Psoas muscle (tissue), 8 donors: ENCODE data around the gene IFT27. TPM values are rescaled to one million over a fixed set of nuclear protein-coding genes. Genes with fewer than 3 reads are reported as not detected.

Experiments used
- ATAC-seq, 4 donors: fragments of 200-7000 bp; cut with Tn5 transposase; one replicate each; pipeline ENCODE4 v1.9.1; 2020; ENCODE audit warnings: moderate library complexity in 3 of 4, mild to moderate bottlenecking in 2 of 4
- DNase-seq, 2 donors: peaks; one replicate each; pipeline ENCODE4 v3.0.0-alpha.2; 2020
- H3K27ac ChIP-seq: fragments of 200-600 bp; one replicate; pipeline ENCODE4 v1.8.0; 2022
- H3K27me3 ChIP-seq, 3 donors: fragments of 200-600 bp in 1 of 3; one replicate each; pipeline versions ENCODE4 v1.6.1 to v1.8.0; 2013 to 2022; ENCODE audit warnings: low read length in 2 of 3, mild to moderate bottlenecking in 2 of 3, moderate library complexity in 1 of 3; ENCODE audit not compliant: insufficient read depth in 3 of 3
- H3K36me3 ChIP-seq, 2 donors: fragments of 200-600 bp in 1 of 2; one replicate each; pipeline versions ENCODE4 v1.6.1 to v1.8.0; 2013 to 2022; ENCODE audit warnings: low read depth in 1 of 2, mild to moderate bottlenecking in 1 of 2, moderate library complexity in 1 of 2; ENCODE audit not compliant: insufficient read depth in 1 of 2
- H3K4me1 ChIP-seq: fragments of 200-600 bp; one replicate; pipeline ENCODE4 v1.8.0; 2022
- H3K4me3 ChIP-seq: fragments of 200-600 bp; one replicate; pipeline ENCODE4 v1.8.0; 2022; ENCODE audit warnings: mild to moderate bottlenecking
- H3K9me3 ChIP-seq: fragments of 200-600 bp; one replicate; pipeline ENCODE4 v1.8.0; 2022
- WGBS, 3 donors: extraction: QIAGEN DNeasy Blood & Tissue Kit; methylation state at CpG; one replicate each; pipeline versions ENCODE4 v1.1.6 to v1.1.7; 2013; 5-methylcytosine and 5-hydroxymethylcytosine counted together
- intact Hi-C, 2 donors: fragments of 100-400 bp; cut with DNase I; formaldehyde crosslinking; loops; one replicate each; pipeline versions ENCODE4 v1.11.0 to v1.14.2; 2022
- polyA plus RNA-seq, 3 donors: library from polyadenylated mRNA; stranded (reverse); fragments of 200-250 nt; gene quantifications; one replicate each; pipeline ENCODE4 v1.2.3, GENCODE V29; 2013
- total RNA-seq, 4 donors: library from RNA; stranded (reverse); fragmentation: NEBNext Ultra II Directional in 2 of 4; extraction: Animal tissue kit (Norgen Biotek cat#: 25700) in 2 of 4; gene quantifications; one replicate each; pipeline versions ENCODE4 v1.2.1 to v1.2.4, GENCODE V29; 2021 to 2023
- TF ChIP-seq, protein P1 (sequence below): fragments of 200-600 bp; IDR thresholded peaks from one replicate; pipeline ENCODE4 v1.8.0; 2022; ENCODE audit warnings: antibody characterized with exemption
- donor health status: healthy with polysubstance abuse.
- donor health status: DM: no; HTN: no; CAD: no; lungs with moderate emphysema.
- donor health status: Bipolar disorder and iron deficiency.
- donor health status: healthy.
- donor health status: DM: yes; HTN: yes; CAD: no.
- donor health status: DM: no; HTN: no; CAD: no.
- donor health status: DM: no; HTN: no; CAD: no.
- donor health status: DM: yes; HTN: yes; CAD: no.

The IFT27 gene
- total and polyA plus RNA-seq, 7 donors, result 5.6 to 16.7 (median 7.4) TPM

DNA sequence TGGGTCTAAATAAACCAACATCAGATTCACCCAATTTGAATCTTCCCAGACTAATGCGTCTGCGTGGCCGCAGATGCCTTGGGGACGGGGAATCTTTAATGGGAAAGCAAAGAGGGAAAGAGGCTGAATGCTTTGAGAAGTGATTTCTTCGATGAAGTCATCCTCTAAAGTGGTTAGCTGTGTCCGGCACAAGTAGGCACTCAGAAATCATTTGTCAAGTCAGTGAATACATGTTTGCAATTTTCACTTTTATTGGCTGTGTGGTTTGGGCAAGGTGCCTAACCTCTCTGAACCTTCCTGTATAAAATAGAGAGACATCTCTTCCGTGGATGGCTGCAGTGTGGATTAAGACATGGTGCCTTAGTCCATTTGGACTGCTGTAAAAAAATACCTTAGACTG is 19.7 kb upstream of the IFT27 start:
- 83 to 89% (median 86%) methylated on average over 7 of the region's 7 CpGs for WGBS, 3 donors
- H3K9me3 ChIP-seq, result no peaks in the 10 kb centered on the region
- TF ChIP-seq, protein P1, sequence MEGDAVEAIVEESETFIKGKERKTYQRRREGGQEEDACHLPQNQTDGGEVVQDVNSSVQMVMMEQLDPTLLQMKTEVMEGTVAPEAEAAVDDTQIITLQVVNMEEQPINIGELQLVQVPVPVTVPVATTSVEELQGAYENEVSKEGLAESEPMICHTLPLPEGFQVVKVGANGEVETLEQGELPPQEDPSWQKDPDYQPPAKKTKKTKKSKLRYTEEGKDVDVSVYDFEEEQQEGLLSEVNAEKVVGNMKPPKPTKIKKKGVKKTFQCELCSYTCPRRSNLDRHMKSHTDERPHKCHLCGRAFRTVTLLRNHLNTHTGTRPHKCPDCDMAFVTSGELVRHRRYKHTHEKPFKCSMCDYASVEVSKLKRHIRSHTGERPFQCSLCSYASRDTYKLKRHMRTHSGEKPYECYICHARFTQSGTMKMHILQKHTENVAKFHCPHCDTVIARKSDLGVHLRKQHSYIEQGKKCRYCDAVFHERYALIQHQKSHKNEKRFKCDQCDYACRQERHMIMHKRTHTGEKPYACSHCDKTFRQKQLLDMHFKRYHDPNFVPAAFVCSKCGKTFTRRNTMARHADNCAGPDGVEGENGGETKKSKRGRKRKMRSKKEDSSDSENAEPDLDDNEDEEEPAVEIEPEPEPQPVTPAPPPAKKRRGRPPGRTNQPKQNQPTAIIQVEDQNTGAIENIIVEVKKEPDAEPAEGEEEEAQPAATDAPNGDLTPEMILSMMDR, result no peak
- H3K27ac ChIP-seq, result no peak overlapping the region
- intact Hi-C loops, result no loop called here
- H3K4me1 ChIP-seq, result no peaks in the 10 kb centered on the region
- DNase-seq (no peak), ATAC-seq (no peak)
- H3K27me3 ChIP-seq, result peaks cover 0 to 27% (median 0%) of the 10 kb centered on the region in 3 donors
- no peak overlapping the region for H3K4me3 ChIP-seq
- H3K36me3 ChIP-seq, result no peaks in the 10 kb centered on the region

GRCh38 chr22:36790648-36791047 is 14.7 kb upstream of the IFT27 start:
- no peak for ATAC-seq
- peaks cover 0 to 58% (median 5%) of the 10 kb centered on the region in 3 donors for H3K27me3 ChIP-seq
- H3K27ac ChIP-seq, result no peak overlapping the region
- intact Hi-C loops, result no loop called here
- whole genome bisulfite sequencing, 3 donors, result 33 to 43% (median 39%) methylated on average over 7 of the region's 7 CpGs
- H3K9me3 ChIP-seq, result no peaks in the 10 kb centered on the region
- no peak overlapping the region for H3K4me3 ChIP-seq
- TF ChIP-seq, protein P1, result no peak
- no peak for DNase-seq
- no peaks in the 10 kb centered on the region for H3K4me1 ChIP-seq
- H3K36me3 ChIP-seq, result no peaks in the 10 kb centered on the region

GRCh38 chr22:36787204-36787988 is 11.5 kb upstream of the IFT27 start:
- no peaks in the 10 kb centered on the region for H3K4me1 ChIP-seq
- intact Hi-C loops, result loop anchor here in 1 of 2 donors (10.0 kb wide), 1 partner anchor 257 kb away; no protein-coding TSS in a partner anchor
- no peaks in the 10 kb centered on the region for H3K9me3 ChIP-seq
- H3K27me3 ChIP-seq, result peaks cover 0 to 60% (median 5%) of the 10 kb centered on the region in 3 donors
- H3K27ac ChIP-seq, result no peak overlapping the region
- WGBS, 3 donors, result 61 to 64% (median 62%) methylated on average over 17 of the region's 17 CpGs
- TF ChIP-seq, protein P1, result no peak
- DNase-seq (no peak), ATAC-seq (no peak)
- H3K4me3 ChIP-seq, result no peak overlapping the region
- no peaks in the 10 kb centered on the region for H3K36me3 ChIP-seq

DNA sequence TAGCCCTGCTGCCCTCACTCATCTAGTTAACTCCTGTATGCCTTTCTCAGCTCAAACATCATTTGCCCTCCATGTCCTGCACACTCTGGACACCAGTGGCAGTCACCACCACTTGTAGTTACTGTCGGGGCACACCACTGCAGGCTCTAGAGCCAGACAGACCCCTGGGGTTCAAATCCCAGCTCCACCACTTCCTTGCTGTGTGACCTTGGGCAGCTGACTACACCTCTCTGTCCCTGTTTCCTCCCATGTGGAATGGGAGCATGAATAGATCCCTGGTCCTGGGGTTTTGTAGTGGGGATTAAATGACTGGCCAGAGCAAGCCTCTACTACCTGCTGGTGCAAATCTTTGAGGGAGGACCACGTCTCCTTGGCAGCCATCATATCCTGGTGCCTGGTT is 7.8 kb upstream of the IFT27 start:
- no peak for DNase-seq
- H3K4me3 ChIP-seq, result no peak overlapping the region
- 78 to 86% (median 83%) methylated on average over 2 of the region's 2 CpGs for WGBS, 3 donors
- no peaks in the 10 kb centered on the region for H3K36me3 ChIP-seq
- TF ChIP-seq, protein P1, result no peak
- peaks cover 0 to 29% (median 5%) of the 10 kb centered on the region in 3 donors for H3K27me3 ChIP-seq
- no peaks in the 10 kb centered on the region for H3K4me1 ChIP-seq
- ATAC-seq, result no peak
- H3K27ac ChIP-seq, result no peak overlapping the region
- no peaks in the 10 kb centered on the region for H3K9me3 ChIP-seq
- intact Hi-C loops, result loop anchor here (2.0 to 10.0 kb wide), 4 partner anchors 73 to 261 kb away; no protein-coding TSS in a partner anchor
